Gastroesophageal sphincter (tissue), 4 donors: ENCODE measurements around the gene TNFRSF12A. TPM values are rescaled to one million over a fixed set of nuclear protein-coding genes. Genes with fewer than 3 reads are reported as not detected.

ENCODE experiments used
- ATAC-seq: fragments of 150-250 bp; one replicate; pipeline ENCODE4 v1.9.1; 2016; ENCODE audit warnings: mild to moderate bottlenecking, moderate library complexity
- H3K27ac ChIP-seq, 4 donors: fragments of 200-600 bp; sonication (generic) in 3 of 4; 1 replicate in 3 of 4; 2 replicates in 1 of 4; pipeline ENCODE4 v1.5.1; 2016 to 2019
- H3K27me3 ChIP-seq: fragments of 200-600 bp; sonication (generic); one replicate; pipeline ENCODE4 v1.5.1; 2019
- H3K36me3 ChIP-seq, 2 donors: fragments of 200-600 bp; sonication (generic); one replicate each; pipeline ENCODE4 v1.5.1; 2019; ENCODE audit warnings: control low read depth in 1 of 2
- H3K4me1 ChIP-seq, 3 donors: fragments of 200-600 bp; sonication (generic); 1 replicate in 2 of 3; 2 replicates in 1 of 3; pipeline ENCODE4 v1.5.1; 2016 to 2019; ENCODE audit warnings: control low read depth in 2 of 3
- H3K4me3 ChIP-seq, 2 donors: fragments of 200-600 bp; sonication (generic); one replicate each; pipeline ENCODE4 v1.5.1; 2019; ENCODE audit warnings: mild to moderate bottlenecking in 1 of 2, moderate library complexity in 1 of 2
- H3K9me3 ChIP-seq, 3 donors: fragments of 200-600 bp; sonication (generic); one replicate each; pipeline ENCODE4 v1.5.1; 2017 to 2019; ENCODE audit warnings: control low read depth in 2 of 3
- CTCF ChIP-seq, 4 experiments: fragments of 200-600 bp in 2 of 4; fragments of 450-650 bp in 2 of 4; sonication (generic) in 1 of 4; IDR thresholded peaks; one replicate each; pipeline ENCODE4 v1.5.1; 2017 to 2019; ENCODE audit warnings: antibody characterized with exemption in 4 of 4, mild to moderate bottlenecking in 2 of 4, moderate library complexity in 2 of 4
- EP300 ChIP-seq: sonication (generic); formaldehyde crosslinking; IDR thresholded peaks from one replicate; pipeline ENCODE4 v1.6.1; 2017; ENCODE audit warnings: antibody characterized with exemption, mild to moderate bottlenecking
- POLR2A ChIP-seq, 2 donors: fragments of 450-650 bp; IDR thresholded peaks; one replicate each; pipeline ENCODE4 v1.6.1; 2017; ENCODE audit warnings: antibody characterized with exemption in 2 of 2, mild to moderate bottlenecking in 2 of 2, moderate library complexity in 1 of 2
- POLR2AphosphoS5 ChIP-seq: sonication (generic); formaldehyde crosslinking; IDR thresholded peaks from one replicate; pipeline ENCODE4 v1.6.1; 2017; ENCODE audit warnings: antibody characterized with exemption
- WGBS, 2 donors: methylation state at CpG; one replicate each; pipeline ENCODE4 v1.1.5; 2018; ENCODE audit warnings: low coverage in 1 of 2; 5-methylcytosine and 5-hydroxymethylcytosine counted together
- total RNA-seq, 4 donors: library from RNA; depleted of rRNA; stranded (reverse); fragments of >200 nt; gene quantifications; one replicate each; pipeline ENCODE4 v1.1.0, GENCODE V29; 2016

TNFRSF12A gene
- total RNA-seq, 4 donors from 2014 or later: 26.0 to 135 (median 72.2) TPM

GRCh38 chr16:2981177-2981898 lies 38.8 kb upstream of the TNFRSF12A start:
- TF ChIP-seq CTCF (IDR thresholded peaks at IDR 0.05) (no peak), POLR2AphosphoS5 (no peak), POLR2A (IDR thresholded peaks at IDR 0.05) (no peak), EP300 (no peak)
- H3K4me1 ChIP-seq: peaks cover 0 to 46% (median 8%) of the 10 kb centered on the region in 3 donors
- ATAC-seq: no peak
- peaks cover 38% of the 10 kb centered on the region for H3K27me3 ChIP-seq
- H3K27ac ChIP-seq: peak overlapping the region in 2 of 4 donors; percentile 91 to 92
- H3K9me3 ChIP-seq: no peaks in the 10 kb centered on the region
- WGBS, 2 donors: 42 to 56% methylated on average over 10 to 18 of the region's 33 CpGs
- H3K36me3 ChIP-seq: no peaks in the 10 kb centered on the region
- peak overlapping the region in 1 of 2 donors; percentile 82 for H3K4me3 ChIP-seq

DNA sequence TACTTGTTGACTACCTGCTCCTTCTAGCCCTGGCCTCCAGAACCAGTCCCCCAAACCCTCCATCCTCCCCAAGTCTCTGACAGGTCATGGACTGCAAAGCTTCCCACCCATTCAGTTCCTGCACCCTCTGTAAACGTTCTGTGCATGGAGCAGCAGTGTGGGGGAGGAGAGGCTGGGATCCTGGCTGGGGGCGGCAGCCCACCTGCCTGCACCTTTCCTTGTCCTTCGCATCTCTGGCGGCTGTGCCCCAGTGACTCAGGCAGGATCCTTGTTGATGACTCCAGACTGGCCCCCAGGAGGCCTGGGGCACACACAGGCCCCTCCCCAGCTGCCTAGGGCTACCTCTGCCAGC lies 38.3 kb upstream of the TNFRSF12A start:
- TF ChIP-seq POLR2AphosphoS5: no peak
- TF ChIP-seq POLR2A (IDR thresholded peaks at IDR 0.05): no peak
- no peak for TF ChIP-seq EP300
- no peak for TF ChIP-seq CTCF (IDR thresholded peaks at IDR 0.05)
- no peak for ATAC-seq
- Histone ChIP-seq H3K27ac (no peak overlapping the region), H3K27me3 (peaks cover 35% of the 10 kb centered on the region), H3K4me3 (no peak overlapping the region), H3K36me3 (no peaks in the 10 kb centered on the region), H3K4me1 (peaks cover 0 to 46% (median 8%) of the 10 kb centered on the region in 3 donors), H3K9me3 (no peaks in the 10 kb centered on the region)
- WGBS, 2 donors: no CpG with 5 or more reads among the region's 4 CpGs

- 70 to 83% methylated on average over 5 of the region's 5 CpGs for WGBS, 2 donors
- Histone ChIP-seq H3K36me3 (no peaks in the 10 kb centered on the region), H3K9me3 (no peaks in the 10 kb centered on the region), H3K27me3 (peaks cover 36% of the 10 kb centered on the region), H3K27ac (no peak overlapping the region), H3K4me3 (no peak overlapping the region), H3K4me1 (peaks cover 0 to 46% (median 8%) of the 10 kb centered on the region in 3 donors)
- TF ChIP-seq CTCF (IDR thresholded peaks at IDR 0.05) (no peak), POLR2A (IDR thresholded peaks at IDR 0.05) (no peak)
- no peak for ATAC-seq
These were observed 37.8 kb upstream of the TNFRSF12A start for GRCh38 chr16:2982402-2982801.

DNA sequence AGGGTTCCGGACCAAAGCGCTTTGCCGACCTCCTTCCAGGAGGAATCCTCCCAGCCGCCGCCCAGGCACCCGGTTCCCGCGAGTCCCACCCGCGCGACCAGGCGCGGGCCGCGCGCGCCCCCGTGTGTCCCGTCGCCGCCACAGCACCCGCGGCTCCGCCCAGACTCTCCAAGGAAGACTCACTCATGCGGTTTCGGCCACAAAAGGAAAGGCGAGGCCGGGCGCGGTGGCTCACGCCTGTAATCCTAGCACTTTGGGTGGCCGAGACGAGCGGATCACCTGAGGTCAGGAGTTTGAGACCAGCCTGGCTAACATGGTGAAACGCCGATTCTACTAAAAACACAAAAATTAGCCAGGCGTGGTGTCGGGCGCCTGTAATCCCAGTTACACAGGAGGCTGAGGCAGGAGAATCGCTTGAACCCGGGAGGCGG lies 36.4 kb upstream of the TNFRSF12A start:
- ATAC-seq: peak; percentile 78
- H3K27ac ChIP-seq: peak overlapping the region in 2 of 4 donors; percentile 46 to 52
- H3K4me1 ChIP-seq: peaks cover 0 to 46% (median 8%) of the 10 kb centered on the region in 3 donors

More for the DNA sequence above, 36.4 kb upstream of the TNFRSF12A start:
- TF ChIP-seq CTCF (IDR thresholded peaks at IDR 0.05) (peak in 3 of 4 experiments; percentile 89 to 98 (median 90)), POLR2A (IDR thresholded peaks at IDR 0.05) (no peak)
- no peaks in the 10 kb centered on the region for H3K9me3 ChIP-seq
- WGBS, 2 donors: 0 to 23% methylated on average over 3 to 18 of the region's 42 CpGs
- no peaks in the 10 kb centered on the region for H3K36me3 ChIP-seq
- peak overlapping the region in 1 of 2 donors; percentile 18 for H3K4me3 ChIP-seq
- peaks cover 36% of the 10 kb centered on the region for H3K27me3 ChIP-seq
